ENCODE results near the gene MYPN.

Gene MYPN

DNA sequence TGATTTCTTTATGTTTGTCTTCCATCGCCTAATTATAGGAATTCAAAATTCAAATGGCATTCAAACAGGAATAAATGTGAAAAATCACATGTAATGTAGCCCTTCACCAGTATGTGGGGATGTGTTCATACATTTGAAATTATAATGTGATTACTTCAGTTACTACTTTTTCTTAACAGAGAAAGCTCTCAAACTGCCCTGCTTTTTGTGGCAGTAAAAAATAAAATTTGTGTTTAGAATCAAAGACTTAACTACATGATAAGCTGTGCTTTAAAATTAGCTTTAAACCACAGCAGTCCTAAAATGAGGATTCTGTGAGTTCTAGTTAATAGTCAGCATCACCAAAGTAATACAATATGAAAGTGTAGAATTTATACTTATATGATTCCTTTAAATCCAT is 26.4 kb upstream of the MYPN start:
- no peak overlapping the region for H3K4me3 ChIP-seq (ENCODE audit: control insufficient read depth, low read depth, low read length)
- DNase-seq (ENCODE audit: low read depth) = peak; percentile 73
- TF ChIP-seq, protein P1, sequence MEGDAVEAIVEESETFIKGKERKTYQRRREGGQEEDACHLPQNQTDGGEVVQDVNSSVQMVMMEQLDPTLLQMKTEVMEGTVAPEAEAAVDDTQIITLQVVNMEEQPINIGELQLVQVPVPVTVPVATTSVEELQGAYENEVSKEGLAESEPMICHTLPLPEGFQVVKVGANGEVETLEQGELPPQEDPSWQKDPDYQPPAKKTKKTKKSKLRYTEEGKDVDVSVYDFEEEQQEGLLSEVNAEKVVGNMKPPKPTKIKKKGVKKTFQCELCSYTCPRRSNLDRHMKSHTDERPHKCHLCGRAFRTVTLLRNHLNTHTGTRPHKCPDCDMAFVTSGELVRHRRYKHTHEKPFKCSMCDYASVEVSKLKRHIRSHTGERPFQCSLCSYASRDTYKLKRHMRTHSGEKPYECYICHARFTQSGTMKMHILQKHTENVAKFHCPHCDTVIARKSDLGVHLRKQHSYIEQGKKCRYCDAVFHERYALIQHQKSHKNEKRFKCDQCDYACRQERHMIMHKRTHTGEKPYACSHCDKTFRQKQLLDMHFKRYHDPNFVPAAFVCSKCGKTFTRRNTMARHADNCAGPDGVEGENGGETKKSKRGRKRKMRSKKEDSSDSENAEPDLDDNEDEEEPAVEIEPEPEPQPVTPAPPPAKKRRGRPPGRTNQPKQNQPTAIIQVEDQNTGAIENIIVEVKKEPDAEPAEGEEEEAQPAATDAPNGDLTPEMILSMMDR (conservative IDR thresholded peaks at IDR 0.05; ENCODE audit: control insufficient read depth, insufficient read depth, low read depth, low read length) = peak; percentile 68

DNA sequence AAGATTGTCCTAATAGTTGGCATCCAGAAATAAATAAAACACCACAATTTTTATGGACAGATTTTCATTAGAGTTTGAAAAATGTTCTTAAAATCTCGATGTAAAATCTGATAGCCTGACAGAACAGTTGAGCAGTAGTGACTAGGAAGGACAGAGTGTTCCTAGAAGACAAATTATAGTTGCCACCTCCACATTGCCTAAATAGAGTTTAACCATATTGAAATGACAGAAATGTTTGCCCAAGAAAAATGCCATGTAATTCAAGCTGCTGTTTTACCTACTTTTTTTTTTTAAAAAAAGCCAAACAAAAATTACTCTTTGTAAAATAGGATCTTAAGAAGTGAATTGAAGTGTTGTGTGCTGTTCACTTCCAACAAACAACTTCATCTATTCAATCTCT is 25.3 kb upstream of the MYPN start:
- TF ChIP-seq, protein P1 (conservative IDR thresholded peaks at IDR 0.05; ENCODE audit: control insufficient read depth, insufficient read depth, low read depth, low read length) = no peak
- no peak for DNase-seq (ENCODE audit: low read depth)
- H3K4me3 ChIP-seq (ENCODE audit: control insufficient read depth, low read depth, low read length) = no peak overlapping the region

DNA sequence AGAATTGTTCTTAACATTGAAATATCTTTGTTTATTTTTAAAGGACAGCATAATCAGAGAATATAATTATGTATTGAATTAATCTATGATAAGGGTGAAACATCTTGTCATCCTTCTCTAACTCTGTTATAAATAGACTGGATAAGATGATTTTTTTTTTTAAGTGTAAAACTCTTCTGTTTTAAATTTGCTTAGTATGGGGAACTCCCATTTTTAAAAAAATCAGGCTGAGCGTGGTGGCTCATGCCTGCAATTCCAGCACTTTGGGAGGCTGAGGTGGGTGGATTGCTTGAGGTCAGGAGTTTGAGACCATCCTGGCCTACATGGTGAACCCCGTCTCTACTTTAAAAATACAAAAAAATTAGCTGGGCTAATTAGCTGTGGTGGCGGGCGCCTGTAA is 24.8 kb upstream of the MYPN start:
- TF ChIP-seq, protein P1 (conservative IDR thresholded peaks at IDR 0.05; ENCODE audit: control insufficient read depth, insufficient read depth, low read depth, low read length) = no peak

DNA sequence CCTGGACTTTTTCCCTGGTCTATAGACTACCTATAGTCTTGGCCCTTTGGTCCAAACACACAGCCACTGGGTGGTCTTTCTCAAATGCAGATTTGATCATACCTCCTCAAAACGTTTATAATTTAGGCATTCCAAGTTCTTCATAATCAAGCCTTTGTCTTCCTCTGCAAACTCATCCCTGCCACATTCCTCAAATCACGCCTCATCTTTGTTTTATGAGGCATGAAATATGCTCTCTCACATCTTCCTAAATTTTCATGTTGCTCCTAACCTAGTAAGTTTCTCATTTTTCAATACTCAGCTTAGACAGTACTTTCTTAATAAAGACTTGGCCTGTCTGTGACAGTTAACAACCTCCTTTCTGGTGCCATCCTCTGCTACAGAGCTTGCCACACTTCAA is 23.3 kb upstream of the MYPN start:
- no peak overlapping the region for H3K4me3 ChIP-seq (ENCODE audit: control insufficient read depth, low read depth, low read length)
- TF ChIP-seq, protein P1 (conservative IDR thresholded peaks at IDR 0.05; ENCODE audit: control insufficient read depth, insufficient read depth, low read depth, low read length) = no peak
- no peak for DNase-seq (ENCODE audit: low read depth)

More for the DNA sequence above, 24.8 kb upstream of the MYPN start:
- H3K4me3 ChIP-seq (ENCODE audit: control insufficient read depth, low read depth, low read length) = no peak overlapping the region
- no peak for DNase-seq (ENCODE audit: low read depth)

DNA sequence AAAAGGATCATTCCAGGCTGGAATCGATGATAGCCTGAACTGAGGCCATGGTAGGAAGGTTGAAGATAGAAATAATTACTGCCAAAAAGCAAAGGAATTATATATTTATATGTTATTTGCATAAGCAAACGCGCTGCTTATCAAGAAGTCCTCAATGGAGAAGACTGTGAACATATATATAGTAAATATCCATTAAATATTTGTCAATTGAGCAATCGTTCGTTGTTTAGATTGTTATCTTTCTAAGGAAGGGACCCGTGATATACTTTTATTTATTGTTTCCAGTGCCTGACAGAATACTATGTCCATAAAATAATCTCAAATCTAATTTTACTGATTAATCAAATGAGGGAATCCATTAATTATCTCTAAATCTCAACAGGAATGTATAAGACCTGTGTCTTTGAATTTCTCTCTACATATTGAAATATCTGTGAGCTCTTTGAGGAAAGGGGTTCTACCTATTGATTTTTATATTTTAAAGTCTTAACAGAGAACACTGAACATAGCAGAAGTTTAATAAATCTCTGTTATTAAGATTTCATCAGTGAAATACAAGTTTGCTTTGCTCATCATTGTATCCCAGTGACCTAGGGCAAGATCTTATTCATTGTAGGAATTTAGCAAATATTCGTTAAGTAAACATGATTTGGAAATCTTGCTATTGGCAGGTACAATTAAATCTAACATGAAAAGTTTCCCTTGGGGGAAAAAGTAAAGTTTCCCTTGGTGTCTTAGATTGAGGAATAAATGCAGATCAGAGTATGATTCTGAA is 22.2 kb upstream of the MYPN start:
- TF ChIP-seq, protein P1 (conservative IDR thresholded peaks at IDR 0.05; ENCODE audit: control insufficient read depth, insufficient read depth, low read depth, low read length) = no peak
- DNase-seq (ENCODE audit: low read depth) = peak; percentile 54
- no peak overlapping the region for H3K4me3 ChIP-seq (ENCODE audit: control insufficient read depth, low read depth, low read length)

DNA sequence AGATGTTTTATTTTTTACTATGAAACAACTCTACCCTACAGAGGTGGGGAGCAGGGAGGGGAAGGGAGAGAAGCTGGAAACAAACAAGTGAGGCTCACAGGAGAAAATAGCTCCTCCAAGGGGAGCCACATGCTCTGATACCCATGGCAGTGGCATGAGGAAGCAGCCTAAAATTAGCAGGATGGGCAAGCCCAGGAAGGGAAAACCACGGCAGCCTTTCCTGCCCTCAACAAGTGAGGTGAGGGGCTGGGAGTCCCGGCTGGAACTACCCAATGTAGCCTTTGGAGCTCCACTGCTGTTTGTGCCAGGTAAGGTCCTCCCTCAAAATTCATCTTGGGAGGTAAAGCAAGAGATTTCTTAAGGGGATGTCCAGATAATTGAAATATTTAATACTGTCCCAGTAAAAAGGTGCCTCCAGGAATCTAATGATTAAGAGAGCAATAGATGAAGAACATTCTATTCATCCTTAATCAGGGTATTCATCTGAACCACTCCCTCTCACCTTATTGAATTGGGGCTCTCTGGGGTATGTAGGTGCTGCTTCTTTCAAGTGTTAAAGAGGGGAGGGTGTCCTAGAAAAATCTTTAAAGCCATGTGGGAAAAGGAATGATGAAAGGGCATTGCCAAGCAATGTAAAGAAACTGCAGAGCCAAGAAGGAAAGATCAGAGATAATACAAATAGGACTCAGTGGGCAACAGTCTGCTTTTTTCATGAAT is 21.4 kb upstream of the MYPN start:
- no peak overlapping the region for H3K4me3 ChIP-seq (ENCODE audit: control insufficient read depth, low read depth, low read length)

More for the DNA sequence above, 21.4 kb upstream of the MYPN start:
- TF ChIP-seq, protein P1 (conservative IDR thresholded peaks at IDR 0.05; ENCODE audit: control insufficient read depth, insufficient read depth, low read depth, low read length) = no peak
- DNase-seq (ENCODE audit: low read depth) = no peak
